Measurements from ENCODE around the gene WDR90.
A peak's percentile ranks its signal among the peaks of the same experiment; 100 is the strongest.
"Not testable (repeated sequence)": the region's sequence is repeated elsewhere in the genome, so short reads cannot be mapped to it uniquely, and the experiment has no call there.

DNA sequence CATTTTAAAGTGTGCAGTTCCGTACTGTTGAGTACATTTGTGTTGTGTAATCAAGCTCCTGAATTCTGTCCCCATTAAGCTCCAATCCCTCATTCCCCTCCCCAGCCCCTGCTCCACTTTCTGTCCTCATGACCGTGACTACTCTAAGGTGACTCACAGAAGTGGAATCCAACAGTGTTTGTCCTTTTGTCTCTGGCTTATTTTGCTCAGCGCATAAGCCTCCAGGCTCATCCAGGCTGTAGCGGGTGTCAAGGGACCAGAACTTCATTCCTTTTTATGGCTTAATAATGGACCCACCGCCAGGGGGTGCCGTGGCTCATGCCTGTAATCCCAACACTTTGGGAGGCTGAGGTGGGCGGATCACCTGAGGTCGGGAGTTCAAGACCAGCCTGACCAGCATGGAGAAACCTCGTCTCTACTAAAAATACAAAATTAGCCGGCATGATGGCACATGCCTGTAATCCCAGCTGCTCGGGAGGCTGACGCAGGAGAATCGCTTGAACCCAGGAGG lies 63.6 kb downstream of the WDR90 start:
- TF ChIP-seq, protein P1, sequence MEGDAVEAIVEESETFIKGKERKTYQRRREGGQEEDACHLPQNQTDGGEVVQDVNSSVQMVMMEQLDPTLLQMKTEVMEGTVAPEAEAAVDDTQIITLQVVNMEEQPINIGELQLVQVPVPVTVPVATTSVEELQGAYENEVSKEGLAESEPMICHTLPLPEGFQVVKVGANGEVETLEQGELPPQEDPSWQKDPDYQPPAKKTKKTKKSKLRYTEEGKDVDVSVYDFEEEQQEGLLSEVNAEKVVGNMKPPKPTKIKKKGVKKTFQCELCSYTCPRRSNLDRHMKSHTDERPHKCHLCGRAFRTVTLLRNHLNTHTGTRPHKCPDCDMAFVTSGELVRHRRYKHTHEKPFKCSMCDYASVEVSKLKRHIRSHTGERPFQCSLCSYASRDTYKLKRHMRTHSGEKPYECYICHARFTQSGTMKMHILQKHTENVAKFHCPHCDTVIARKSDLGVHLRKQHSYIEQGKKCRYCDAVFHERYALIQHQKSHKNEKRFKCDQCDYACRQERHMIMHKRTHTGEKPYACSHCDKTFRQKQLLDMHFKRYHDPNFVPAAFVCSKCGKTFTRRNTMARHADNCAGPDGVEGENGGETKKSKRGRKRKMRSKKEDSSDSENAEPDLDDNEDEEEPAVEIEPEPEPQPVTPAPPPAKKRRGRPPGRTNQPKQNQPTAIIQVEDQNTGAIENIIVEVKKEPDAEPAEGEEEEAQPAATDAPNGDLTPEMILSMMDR (IDR thresholded peaks at IDR 0.05): peak in 5 of 6 experiments; percentile 29 to 43 (median 34)
- not testable (repeated sequence) for TF ChIP-seq POLR2A (IDR thresholded peaks at IDR 0.05)
